GM19397 (cell line): ENCODE measurements around the gene RELL2.

Source experiments
- ATAC-seq: cut with Tn5 transposase; IDR thresholded peaks from one replicate; pipeline ENCODE4 v1.9.1; 2021; ENCODE audit warnings: mild to moderate bottlenecking, moderate library complexity; ENCODE audit not compliant: unreplicated experiment

The RELL2 gene

GRCh38 chr5:141675672-141676071 lies 38.9 kb downstream of the RELL2 start:
- ATAC-seq = no peak

DNA sequence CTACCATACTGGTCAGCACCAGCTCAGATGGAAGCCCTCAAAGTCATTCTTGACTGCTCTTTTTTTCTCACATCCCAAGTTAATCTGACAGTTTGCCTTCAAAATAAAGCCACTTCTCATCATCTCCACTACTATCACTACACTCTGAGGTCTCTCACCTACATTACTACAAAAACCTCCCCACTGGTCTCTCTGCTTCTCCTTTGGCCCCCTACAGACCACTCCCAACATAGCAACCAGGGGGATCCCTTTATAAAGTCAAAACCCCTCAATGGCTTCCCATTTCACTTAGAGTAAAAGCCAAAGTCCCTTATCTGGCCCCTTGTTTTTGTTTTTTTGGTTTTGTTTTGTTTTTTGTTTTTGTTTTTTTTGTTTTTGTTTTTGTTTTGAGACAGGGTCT lies 40.6 kb downstream of the RELL2 start:
- ATAC-seq = no peak

GRCh38 chr5:141680178-141680577 lies 43.4 kb downstream of the RELL2 start:
- no peak for ATAC-seq

- ATAC-seq = no peak
These were observed 44.0 kb downstream of the RELL2 start for GRCh38 chr5:141680751-141681201.

DNA sequence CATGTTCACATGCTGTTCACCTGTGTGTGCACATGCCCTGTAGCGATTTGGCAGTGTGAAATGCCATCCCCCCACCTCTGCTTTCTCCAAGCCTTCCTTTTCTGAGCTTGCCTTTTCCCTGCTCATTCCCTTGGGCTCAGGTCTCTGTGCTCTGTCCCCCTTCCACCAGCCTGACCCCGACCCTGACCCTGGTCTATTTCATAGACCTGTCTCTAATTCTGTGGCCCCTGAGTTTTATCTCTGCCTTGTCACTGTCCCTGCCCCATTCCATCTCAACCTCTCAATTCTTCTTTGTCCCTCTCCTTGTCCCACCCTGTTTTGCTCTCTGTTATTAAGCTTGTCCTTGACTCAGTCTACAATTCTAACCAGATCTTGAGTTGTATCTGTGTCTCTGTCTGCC lies 44.5 kb downstream of the RELL2 start:
- no peak for ATAC-seq

DNA sequence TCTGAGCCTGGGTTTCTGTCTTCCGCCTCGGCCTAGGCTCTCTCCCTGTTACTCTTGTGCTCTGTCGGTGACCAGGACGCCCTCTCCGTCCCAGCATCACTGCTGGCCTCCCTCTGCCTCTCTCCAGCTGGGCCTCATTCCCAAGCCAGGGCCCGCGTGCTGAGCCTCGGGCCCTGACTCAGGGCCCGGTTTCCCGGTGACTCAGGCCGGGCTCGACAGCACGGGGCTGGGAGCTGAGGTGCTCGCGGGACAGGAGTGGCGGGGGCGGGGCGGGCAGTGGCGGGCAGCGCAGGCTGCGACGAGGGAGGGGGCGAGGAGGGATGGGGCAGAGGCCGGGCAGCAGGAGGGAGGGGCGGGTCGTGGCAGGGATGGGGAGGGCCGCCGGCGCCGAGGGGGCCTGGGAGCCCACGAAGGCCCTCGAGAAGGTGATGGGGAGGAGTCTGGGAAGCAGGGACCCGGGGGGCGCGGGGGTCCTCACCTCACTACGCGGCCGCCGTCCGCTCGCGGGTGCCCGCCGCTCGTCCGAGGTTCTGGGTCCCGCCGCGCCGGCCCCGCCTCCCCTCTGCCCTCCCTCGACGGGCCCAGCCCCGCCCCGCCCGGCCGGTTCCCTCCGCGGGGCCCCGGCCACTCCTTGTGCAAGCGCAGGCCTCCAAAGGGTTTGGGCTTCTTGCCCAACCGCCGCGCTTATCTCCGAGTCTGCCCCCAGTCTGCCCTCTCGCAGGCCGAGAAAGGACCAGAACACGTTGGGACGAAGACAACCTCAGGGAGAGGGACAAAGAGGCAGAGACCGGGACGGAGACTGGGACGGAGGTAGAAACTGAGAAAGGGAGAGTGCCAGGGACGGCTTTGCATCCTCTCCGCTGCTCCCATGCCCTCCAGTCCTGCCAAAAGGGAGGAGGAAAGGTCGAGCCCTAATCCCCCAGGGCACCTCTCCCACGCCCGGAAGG lies 45.2 kb downstream of the RELL2 start, which contains the start of gene ARAP3:
TSS of gene ARAP3 (minus strand) at position 536 of the 947 bp plus-strand sequence. CDS start 1,744 bp downstream, outside the sequence.
- no peak for ATAC-seq

DNA sequence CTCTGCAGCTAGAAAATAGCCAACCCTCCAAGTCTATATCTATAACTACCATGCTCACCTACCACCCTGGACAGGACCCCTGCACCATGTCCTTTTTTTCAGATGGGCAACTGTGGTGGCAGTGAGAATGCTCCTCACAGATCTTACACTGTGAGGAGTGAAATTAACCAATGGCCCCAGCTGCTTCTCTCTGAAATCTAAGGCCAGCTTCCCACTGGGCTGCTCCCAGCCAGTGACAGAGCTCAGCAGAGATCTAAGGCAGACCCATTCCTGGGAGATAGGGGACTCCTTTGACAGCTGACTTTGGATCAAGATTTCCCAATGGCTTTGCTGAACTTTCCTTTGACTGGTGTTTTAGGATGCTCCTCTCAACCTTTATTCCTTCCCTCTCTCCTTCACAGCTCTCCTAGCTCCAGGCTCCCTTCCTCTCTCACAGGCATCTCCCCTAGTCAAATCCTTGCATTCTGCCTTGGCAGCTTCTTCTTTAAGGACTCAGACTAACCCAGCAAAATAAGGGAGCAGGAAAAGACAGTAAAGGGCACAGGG lies 46.9 kb downstream of the RELL2 start:
- ATAC-seq = no peak

- no peak for ATAC-seq
These were observed 48.8 kb downstream of the RELL2 start for GRCh38 chr5:141685591-141685990.

DNA sequence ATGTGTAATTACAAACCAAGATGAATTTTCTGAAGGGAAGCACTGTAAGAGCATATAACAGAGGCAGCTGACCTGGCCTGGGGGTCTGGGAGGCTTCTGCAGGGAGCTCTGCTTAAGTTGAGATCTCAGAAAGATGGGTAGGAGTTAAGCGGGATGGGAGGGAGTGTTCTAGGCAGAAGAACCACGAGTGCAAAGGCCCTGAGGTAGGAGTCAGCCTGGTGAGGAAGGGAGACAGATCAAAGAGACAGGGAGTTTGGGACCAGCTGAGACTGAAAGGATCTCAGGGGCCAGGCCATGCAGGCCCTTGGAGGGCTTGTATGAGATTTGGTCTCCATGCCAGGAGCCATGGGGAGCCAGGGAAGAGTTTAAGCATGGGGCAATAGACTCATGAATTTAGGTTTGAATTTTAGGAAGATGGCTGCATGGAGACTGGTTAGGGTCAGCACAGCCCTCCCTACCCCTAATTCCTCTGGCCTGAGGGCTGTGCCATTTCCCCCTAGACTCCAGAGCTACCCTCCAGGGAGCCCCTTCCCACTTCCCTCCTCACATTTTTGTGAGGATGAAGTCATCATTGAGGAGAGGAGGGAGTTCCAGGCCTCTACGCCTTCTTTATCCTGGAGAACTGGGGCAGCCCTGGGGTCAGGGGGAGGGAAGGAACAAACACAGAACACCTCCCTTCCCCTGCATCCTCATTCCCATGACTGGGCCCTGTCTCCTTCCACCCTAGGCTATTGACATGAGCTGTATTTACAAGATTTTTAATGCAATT lies 50.0 kb downstream of the RELL2 start:
- ATAC-seq = no peak
